Breast epithelium (tissue), 4 donors: ENCODE data around the gene C11orf97. TPM values are rescaled to one million over a fixed set of nuclear protein-coding genes. Genes with fewer than 3 reads are reported as not detected.

ENCODE experiments used
- DNase-seq, 2 donors: peaks; one replicate each; pipeline ENCODE4 v3.0.0-alpha.2; 2019; ENCODE audit warnings: low spot score in 2 of 2
- H3K27ac ChIP-seq, 2 donors: fragments of 200-600 bp; sonication (generic) in 1 of 2; one replicate each; pipeline ENCODE4 v1.5.1; 2016 to 2019; ENCODE audit warnings: mild to moderate bottlenecking in 1 of 2
- H3K27me3 ChIP-seq, 2 donors: fragments of 200-600 bp; sonication (generic) in 1 of 2; one replicate each; pipeline versions ENCODE4 v1.5.1 to v1.6.0; 2017 to 2019; ENCODE audit warnings: control low read depth in 1 of 2, mild to moderate bottlenecking in 1 of 2
- H3K36me3 ChIP-seq: fragments of 200-600 bp; one replicate; pipeline ENCODE4 v1.5.1; 2019
- H3K4me1 ChIP-seq, 2 donors: fragments of 200-600 bp; sonication (generic); one replicate each; pipeline ENCODE4 v1.5.1; 2016 to 2019; ENCODE audit warnings: control low read depth in 1 of 2
- H3K4me3 ChIP-seq, 3 donors: fragments of 200-600 bp; sonication (generic); 1 replicate in 2 of 3; 2 replicates in 1 of 3; pipeline ENCODE4 v1.5.1; 2016 to 2019; ENCODE audit warnings: mild to moderate bottlenecking in 3 of 3, moderate library complexity in 2 of 3
- H3K9me3 ChIP-seq, 2 donors: fragments of 200-600 bp; sonication (generic) in 1 of 2; one replicate each; pipeline ENCODE4 v1.5.1; 2016 to 2019; ENCODE audit warnings: control low read depth in 1 of 2
- POLR2A ChIP-seq: fragments of 450-650 bp; IDR thresholded peaks from one replicate; pipeline ENCODE4 v1.6.1; 2016; ENCODE audit warnings: antibody characterized with exemption, mild to moderate bottlenecking, moderate library complexity
- POLR2AphosphoS5 ChIP-seq, 3 donors: sonication (generic); formaldehyde crosslinking; IDR thresholded peaks; one replicate each; pipeline ENCODE4 v1.6.1; 2017; ENCODE audit warnings: antibody characterized with exemption in 3 of 3
- intact Hi-C: fragments of 100-400 bp; cut with DNase I; formaldehyde crosslinking; loops from one replicate; pipeline ENCODE4 v1.15.1; 2023; ENCODE audit warnings: low total_unique reads
- total RNA-seq, 3 donors: library from RNA; depleted of rRNA; stranded (reverse); fragments of >200 nt; gene quantifications; one replicate each; pipeline ENCODE4 v1.1.0, GENCODE V29; 2016
- TF ChIP-seq, protein P1 (sequence below), 3 donors: fragments of 450-650 bp; IDR thresholded peaks; one replicate each; pipeline ENCODE4 v1.5.1; 2016 to 2017; ENCODE audit warnings: antibody characterized with exemption in 3 of 3, mild to moderate bottlenecking in 3 of 3, moderate library complexity in 3 of 3

C11orf97 gene
- total RNA-seq, 3 donors from 2014 or later = not detected

DNA sequence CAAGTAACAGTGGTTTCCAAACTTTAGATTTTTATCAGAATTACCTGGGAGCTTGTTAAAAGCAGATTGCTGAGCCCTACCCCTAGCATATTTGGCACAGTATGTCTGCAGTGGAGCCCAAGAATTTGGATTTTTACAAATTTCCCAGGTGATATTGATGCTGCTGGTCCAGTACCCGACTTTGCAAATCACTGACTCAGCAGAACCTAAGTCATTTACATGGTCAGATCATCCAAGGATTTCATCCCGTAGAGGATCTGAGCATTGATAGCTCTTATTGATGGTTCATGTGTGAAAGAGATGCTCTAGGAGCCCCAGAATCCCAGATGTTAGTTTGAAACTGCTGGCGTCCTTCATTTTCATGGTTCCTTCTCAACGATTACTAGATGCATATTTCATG is 6.0 kb downstream of the C11orf97 start:
- TF ChIP-seq POLR2A (no peak), POLR2AphosphoS5 (IDR thresholded peaks at IDR 0.05) (no peak)
- TF ChIP-seq, protein P1, sequence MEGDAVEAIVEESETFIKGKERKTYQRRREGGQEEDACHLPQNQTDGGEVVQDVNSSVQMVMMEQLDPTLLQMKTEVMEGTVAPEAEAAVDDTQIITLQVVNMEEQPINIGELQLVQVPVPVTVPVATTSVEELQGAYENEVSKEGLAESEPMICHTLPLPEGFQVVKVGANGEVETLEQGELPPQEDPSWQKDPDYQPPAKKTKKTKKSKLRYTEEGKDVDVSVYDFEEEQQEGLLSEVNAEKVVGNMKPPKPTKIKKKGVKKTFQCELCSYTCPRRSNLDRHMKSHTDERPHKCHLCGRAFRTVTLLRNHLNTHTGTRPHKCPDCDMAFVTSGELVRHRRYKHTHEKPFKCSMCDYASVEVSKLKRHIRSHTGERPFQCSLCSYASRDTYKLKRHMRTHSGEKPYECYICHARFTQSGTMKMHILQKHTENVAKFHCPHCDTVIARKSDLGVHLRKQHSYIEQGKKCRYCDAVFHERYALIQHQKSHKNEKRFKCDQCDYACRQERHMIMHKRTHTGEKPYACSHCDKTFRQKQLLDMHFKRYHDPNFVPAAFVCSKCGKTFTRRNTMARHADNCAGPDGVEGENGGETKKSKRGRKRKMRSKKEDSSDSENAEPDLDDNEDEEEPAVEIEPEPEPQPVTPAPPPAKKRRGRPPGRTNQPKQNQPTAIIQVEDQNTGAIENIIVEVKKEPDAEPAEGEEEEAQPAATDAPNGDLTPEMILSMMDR (IDR thresholded peaks at IDR 0.05) = no peak

DNA sequence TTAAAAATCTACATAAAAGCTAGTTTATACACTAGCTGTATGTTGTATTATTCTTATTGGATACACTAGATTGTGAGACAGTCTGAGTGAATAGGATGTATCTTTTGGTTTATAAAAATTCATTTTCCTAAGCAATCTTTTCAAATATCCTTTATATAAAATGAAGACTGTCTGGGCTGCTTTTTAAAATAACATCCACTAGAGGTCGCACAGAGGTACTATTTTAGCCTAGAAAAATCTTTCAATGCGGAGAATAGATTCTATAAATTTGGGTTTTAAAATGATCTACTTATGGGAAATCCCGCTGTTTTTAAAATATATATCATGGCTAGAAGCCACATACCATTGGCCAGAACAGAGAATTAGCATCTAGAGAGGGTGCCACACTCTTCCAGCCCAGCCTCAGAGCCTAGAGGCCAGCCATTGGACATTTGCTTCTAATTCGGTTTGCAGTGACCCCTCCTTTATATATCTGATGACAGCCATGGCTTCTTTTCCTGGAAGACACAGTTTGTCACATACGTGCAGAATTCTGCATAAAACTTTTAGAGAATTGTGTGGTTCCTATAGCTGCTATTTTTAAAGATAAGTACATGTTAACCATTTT is 7.3 kb downstream of the C11orf97 start:
- Histone ChIP-seq H3K27me3 (no peaks in the 10 kb centered on the region), H3K4me3 (no peak overlapping the region), H3K9me3 (no peaks in the 10 kb centered on the region), H3K36me3 (no peaks in the 10 kb centered on the region), H3K27ac (no peak overlapping the region), H3K4me1 (peaks cover 0 to 3% of the 10 kb centered on the region in 2 donors)
- intact Hi-C loops = no loop called here
- DNase-seq = no peak
- TF ChIP-seq, protein P1 (IDR thresholded peaks at IDR 0.05) = peak; percentile 41 to 62 (median 54)
- TF ChIP-seq POLR2A (no peak), POLR2AphosphoS5 (IDR thresholded peaks at IDR 0.05) (no peak)

More for the DNA sequence above, 6.0 kb downstream of the C11orf97 start:
- H3K9me3 ChIP-seq = no peaks in the 10 kb centered on the region
- no peaks in the 10 kb centered on the region for H3K36me3 ChIP-seq
- H3K4me3 ChIP-seq = no peak overlapping the region
- H3K27me3 ChIP-seq = no peaks in the 10 kb centered on the region
- H3K27ac ChIP-seq = no peak overlapping the region
- intact Hi-C loops = no loop called here
- DNase-seq = no peak
- peaks cover 0 to 3% of the 10 kb centered on the region in 2 donors for H3K4me1 ChIP-seq

DNA sequence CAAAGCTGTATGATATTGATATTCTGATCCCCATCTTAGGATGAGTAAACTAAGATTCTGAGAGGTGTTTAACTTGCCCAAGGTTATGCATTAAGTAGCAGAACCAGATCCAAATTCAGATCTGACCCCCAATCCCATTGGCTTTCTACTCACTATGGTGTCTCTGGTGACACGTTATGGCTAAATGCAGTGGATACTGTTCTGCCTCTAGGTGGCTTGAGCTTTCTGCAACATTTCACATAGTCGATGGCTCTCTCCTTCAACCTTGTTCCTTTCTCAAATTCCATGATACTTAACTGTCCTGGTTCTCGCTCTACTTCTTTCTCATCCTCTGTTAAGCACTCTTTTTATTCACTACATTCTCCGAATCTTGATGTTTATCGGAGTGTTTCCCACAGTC is 9.4 kb downstream of the C11orf97 start:
- Histone ChIP-seq H3K4me3 (no peak overlapping the region), H3K27ac (no peak overlapping the region), H3K36me3 (no peaks in the 10 kb centered on the region), H3K9me3 (no peaks in the 10 kb centered on the region), H3K27me3 (no peaks in the 10 kb centered on the region), H3K4me1 (peaks cover 0 to 3% of the 10 kb centered on the region in 2 donors)
- TF ChIP-seq POLR2AphosphoS5 (IDR thresholded peaks at IDR 0.05) (no peak), POLR2A (no peak)
- TF ChIP-seq, protein P1 (IDR thresholded peaks at IDR 0.05) = no peak
- intact Hi-C loops = no loop called here
- no peak for DNase-seq

DNA sequence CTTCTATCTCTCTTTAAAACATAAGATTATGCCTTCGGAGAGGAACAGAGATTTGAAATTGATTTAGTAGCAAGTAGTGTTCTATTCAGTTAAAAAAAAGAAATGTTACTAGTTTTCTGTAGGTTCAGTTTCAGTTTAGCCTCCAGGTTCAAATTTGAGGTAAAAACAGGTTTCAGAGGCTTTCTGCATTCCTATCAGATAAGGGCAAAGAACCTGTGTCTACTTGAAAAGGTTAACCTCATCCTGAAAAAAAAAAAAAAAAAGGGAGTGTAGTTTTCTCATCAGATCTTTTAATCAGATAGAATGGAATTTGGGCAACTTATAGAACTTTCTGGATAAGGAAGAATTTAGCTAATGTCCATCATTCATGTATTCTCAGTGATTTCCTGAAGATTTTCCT is 12.1 kb downstream of the C11orf97 start:
- DNase-seq = no peak
- intact Hi-C loops = no loop called here
- no peak for TF ChIP-seq POLR2A
- TF ChIP-seq, protein P1 (IDR thresholded peaks at IDR 0.05) = no peak
- TF ChIP-seq POLR2AphosphoS5 (IDR thresholded peaks at IDR 0.05) = no peak
- no peaks in the 10 kb centered on the region for H3K9me3 ChIP-seq
- no peaks in the 10 kb centered on the region for H3K36me3 ChIP-seq
- H3K27ac ChIP-seq = no peak overlapping the region
- H3K27me3 ChIP-seq = no peaks in the 10 kb centered on the region
- no peak overlapping the region for H3K4me3 ChIP-seq
- H3K4me1 ChIP-seq = peaks cover 0 to 3% of the 10 kb centered on the region in 2 donors

DNA sequence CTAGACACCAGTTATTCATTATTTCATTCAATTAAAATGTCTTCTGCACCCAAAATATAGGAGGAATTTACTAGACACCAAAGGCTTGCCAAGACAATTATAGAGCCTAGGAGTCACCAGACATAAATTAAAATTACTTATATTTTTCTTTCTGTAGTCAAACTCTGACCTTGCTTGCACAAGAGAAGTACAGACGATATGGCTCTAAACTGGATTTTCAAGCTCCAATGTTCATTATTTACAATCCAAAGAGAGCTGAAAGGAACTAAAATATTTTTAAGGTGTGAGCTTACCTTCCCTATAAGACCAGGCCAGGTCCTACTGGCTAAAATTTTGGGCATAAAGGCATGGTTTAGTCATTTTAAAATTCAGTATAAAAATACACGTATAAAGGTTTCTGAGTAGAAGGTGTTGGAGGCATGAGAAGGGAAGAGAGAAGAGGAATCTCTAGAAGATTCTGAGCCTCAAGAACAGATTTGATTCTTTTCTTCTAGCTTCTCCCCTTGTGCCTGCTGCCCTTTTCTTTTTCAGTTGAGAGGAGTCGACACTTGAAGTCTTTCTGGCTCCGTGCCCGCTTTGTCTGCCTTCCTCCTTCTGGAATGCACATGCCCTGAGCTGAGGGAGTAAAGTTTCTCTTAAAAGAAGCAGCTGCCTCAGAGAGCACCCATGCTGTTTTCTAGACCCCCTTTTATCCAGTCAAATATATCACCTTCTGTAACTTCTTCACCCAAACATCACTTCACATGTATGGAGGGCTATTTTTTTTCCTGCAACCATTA is 13.5 kb downstream of the C11orf97 start:
- H3K4me1 ChIP-seq = no peaks in the 10 kb centered on the region
- TF ChIP-seq POLR2A (no peak), POLR2AphosphoS5 (IDR thresholded peaks at IDR 0.05) (no peak)
- TF ChIP-seq, protein P1 (IDR thresholded peaks at IDR 0.05) = no peak
- H3K4me3 ChIP-seq = no peak overlapping the region
- no peaks in the 10 kb centered on the region for H3K9me3 ChIP-seq
- no peaks in the 10 kb centered on the region for H3K36me3 ChIP-seq
- intact Hi-C loops = no loop called here
- peak; percentile 67 to 69 for DNase-seq
- H3K27me3 ChIP-seq = no peaks in the 10 kb centered on the region
- H3K27ac ChIP-seq = no peak overlapping the region
